ENCODE results near the gene IFT27. TPM values are rescaled to one million over a fixed set of nuclear protein-coding genes. Genes with fewer than 3 reads are reported as not detected.

IFT27 gene
- total RNA-seq, 1 donor from 2014 or later, result 30.0 TPM

DNA sequence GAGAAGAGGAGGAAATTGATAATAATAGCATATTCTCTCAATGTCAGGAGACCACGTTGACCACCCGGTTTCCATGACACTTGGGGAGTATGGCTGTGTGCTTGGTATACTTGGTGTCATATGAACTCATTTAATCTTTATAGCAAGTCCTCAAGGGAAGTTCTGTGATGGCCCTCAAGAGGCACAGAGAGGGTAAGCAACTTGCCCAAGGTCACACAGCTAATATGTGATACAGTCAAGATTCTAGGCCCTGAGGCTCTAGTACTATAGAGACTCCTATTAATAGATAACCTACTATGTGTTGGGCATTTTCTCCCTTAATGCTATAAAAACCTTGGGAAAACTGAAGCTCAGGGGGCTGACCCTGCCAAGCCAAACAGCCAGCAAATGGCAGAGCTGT lies 61.8 kb downstream of the IFT27 start:
- H3K27me3 Mint-ChIP-seq (ENCODE audit: low read depth), result peaks cover 8% of the 10 kb centered on the region
- H3K27ac Mint-ChIP-seq, result no peak overlapping the region
- H3K9me3 Mint-ChIP-seq, result no peaks in the 10 kb centered on the region
- H3K36me3 Mint-ChIP-seq (ENCODE audit: low read depth), result no peaks in the 10 kb centered on the region
- DNase-seq (ENCODE audit: low spot score), result no peak
- no peak overlapping the region for H3K4me3 Mint-ChIP-seq (ENCODE audit: low read depth)
- intact Hi-C loops (cut with micrococcal nuclease), result no loop called here
- H3K4me1 Mint-ChIP-seq (ENCODE audit: low read depth), result no peaks in the 10 kb centered on the region

DNA sequence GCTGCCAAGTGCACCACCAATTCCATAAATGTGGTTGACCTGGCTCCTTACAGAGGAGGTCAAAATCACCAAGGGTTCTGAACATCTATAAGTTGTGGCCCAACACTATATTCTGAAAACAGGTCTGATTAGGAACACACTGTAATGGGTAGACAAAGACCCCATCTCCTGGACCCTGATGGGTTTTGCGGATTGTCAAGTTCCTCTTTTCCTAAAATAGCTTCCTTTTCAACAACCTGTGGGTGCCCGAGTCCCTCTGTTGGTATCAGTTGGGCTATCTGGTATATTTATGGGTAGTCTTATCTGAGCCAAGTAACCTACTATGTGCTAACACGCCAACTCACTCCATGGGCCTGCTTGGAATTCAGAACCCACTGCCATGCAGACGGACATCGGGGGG lies 62.5 kb downstream of the IFT27 start:
- Mint-ChIP-seq H3K9me3 (no peaks in the 10 kb centered on the region), H3K27ac (no peak overlapping the region), H3K27me3 (ENCODE audit: low read depth) (peaks cover 6% of the 10 kb centered on the region), H3K36me3 (ENCODE audit: low read depth) (no peaks in the 10 kb centered on the region), H3K4me1 (ENCODE audit: low read depth) (no peaks in the 10 kb centered on the region), H3K4me3 (ENCODE audit: low read depth) (no peak overlapping the region)
- intact Hi-C loops (cut with micrococcal nuclease), result no loop called here
- no peak for DNase-seq (ENCODE audit: low spot score)

Other genes with a start within 250 kb of the IFT27 start
- gene EIF3D, start 247.0 kb downstream of the IFT27 start, total RNA-seq, result 300 and 316 TPM in 2 replicates
- not detected in 2 replicates for gene CACNG2, start 72.4 kb downstream of the IFT27 start, total RNA-seq
- not detected in 2 replicates for gene PVALB, start 40.9 kb upstream of the IFT27 start, total RNA-seq
- gene NCF4, start 84.9 kb upstream of the IFT27 start, total RNA-seq, result 15.7 and 18.8 TPM in 2 replicates
- 4.6 and 4.9 TPM in 2 replicates for gene CSF2RB, start 137.5 kb upstream of the IFT27 start, total RNA-seq
- 13.3 and 15.2 TPM in 2 replicates for gene TST, start 243.3 kb upstream of the IFT27 start, total RNA-seq
- gene MPST, start 243.6 kb upstream of the IFT27 start, total RNA-seq, result 34.9 and 36.3 TPM in 2 replicates

All from activated T-helper 2 cell treated with anti-CD3 and anti-CD28 coated beads, Interferon-gamma antibody, Interleukin-2, Interleukin-4, amounts not matched to agents 10 μg/mL and 5 μg/mL and 100 μg/mL, durations not matched to agents 14 hours and 24 hours and 36 hours (primary cell).